Endothelial cell of umbilical vein (primary cell): ENCODE measurements around the gene UQCRC1. TPM values are rescaled to one million over a fixed set of nuclear protein-coding genes. Genes with fewer than 3 reads are reported as not detected.

Experiments used
- BruUV-seq: library from RNA; stranded (reverse); fragments of 400-500 nt; replicated peaks from 2 replicates; lab custom pipeline; 2021; lab: Mats Ljungman, UMichigan
- CTCF ChIA-PET: fragments of 300-600, 350-600 bp; sonication (Branson Sonifier 250); formaldehyde crosslinking; loops from one replicate; lab custom pipeline; 2021; ENCODE audit warnings: antibody characterized with exemption, inconsistent platforms; lab: Charles Lee
- POLR2A ChIA-PET: fragments of 300-600, 350-600 bp; sonication (Branson Sonifier 250); formaldehyde crosslinking; loops from one replicate; lab custom pipeline; 2021; ENCODE audit warnings: antibody characterized with exemption, inconsistent platforms; lab: Charles Lee
- DNase-seq: peaks from one replicate; pipeline ENCODE4 v3.0.0-alpha.2; 2011; ENCODE audit warnings: low read depth, low spot score
- FAIRE-seq: peaks from 2 replicates; lab custom pipeline; 2011; peaks lifted over from hg19 to GRCh38; lab: Jason Lieb, UNC
- H2AFZ ChIP-seq: 2 replicates; pipeline ENCODE4 v1.6.0; 2012; ENCODE audit warnings: low read depth, low read length, control low read depth, inconsistent platforms
- H3K27ac ChIP-seq: 2 replicates; pipeline ENCODE4 v1.5.1; 2011; ENCODE audit warnings: low read depth, mild to moderate bottlenecking, control low read depth, low read length, moderate library complexity; ENCODE audit not compliant: insufficient read depth
- H3K27me3 ChIP-seq, 2 experiments: 2 replicates each; pipeline versions ENCODE4 v1.6.0 to v1.6.1; 2011; ENCODE audit warnings: low read length in 2 of 2, mixed read lengths in 1 of 2; ENCODE audit not compliant: control insufficient read depth in 2 of 2, insufficient read depth in 2 of 2
- H3K36me3 ChIP-seq, 2 experiments: 2 replicates in 1 of 2; 3 replicates in 1 of 2; pipeline ENCODE4 v1.5.1; 2011; ENCODE audit warnings: low read length in 2 of 2, mild to moderate bottlenecking in 1 of 2, moderate library complexity in 1 of 2; ENCODE audit not compliant: control insufficient read depth in 2 of 2, insufficient read depth in 2 of 2; ENCODE audit errors: extremely low read depth in 1 of 2
- H3K4me1 ChIP-seq: 3 replicates; pipeline ENCODE4 v1.5.1; 2011; ENCODE audit warnings: mild to moderate bottlenecking, low read length; ENCODE audit not compliant: control insufficient read depth, insufficient read depth; ENCODE audit errors: extremely low read depth
- H3K4me2 ChIP-seq: 2 replicates; pipeline ENCODE4 v1.6.1; 2011; ENCODE audit warnings: low read length, control low read depth, mixed read lengths; ENCODE audit not compliant: insufficient read depth
- H3K4me3 ChIP-seq, 3 experiments: fragments of 200-600 bp in 1 of 3; sonication (generic), shearing (Covaris generic) in 1 of 3; replicated peaks in 1 of 3; 2 replicates each; pipeline ENCODE4 v1.5.1; 2011 to 2016; ENCODE audit warnings: control low read depth in 3 of 3, low read length in 3 of 3, mild to moderate bottlenecking in 2 of 3, inconsistent platforms in 1 of 3, low read depth in 1 of 3, moderate library complexity in 1 of 3; ENCODE audit not compliant: insufficient read depth in 1 of 3
- H3K79me2 ChIP-seq: 2 replicates; pipeline ENCODE4 v1.6.0; 2012; ENCODE audit warnings: low read length, inconsistent platforms; ENCODE audit not compliant: control insufficient read depth, insufficient read depth
- H3K9ac ChIP-seq: replicated peaks from 2 replicates; pipeline ENCODE3; 2011; ENCODE audit warnings: low read length, control low read depth; ENCODE audit not compliant: insufficient read depth; ENCODE audit errors: extremely low read depth
- H3K9me1 ChIP-seq: replicated peaks from 3 replicates; pipeline ENCODE4 v1.6.0; 2011; ENCODE audit warnings: mild to moderate bottlenecking, low read length; ENCODE audit not compliant: control insufficient read depth, insufficient read depth; ENCODE audit errors: extremely low read depth
- H3K9me3 ChIP-seq: replicated peaks from 2 replicates; pipeline ENCODE4 v1.5.1; 2012; ENCODE audit warnings: low read length, inconsistent platforms; ENCODE audit not compliant: control insufficient read depth, insufficient read depth
- H4K20me1 ChIP-seq: replicated peaks from 2 replicates; pipeline ENCODE3; 2011; ENCODE audit warnings: mild to moderate bottlenecking, low read length; ENCODE audit not compliant: control insufficient read depth, insufficient read depth; ENCODE audit errors: extremely low read depth
- EZH2 ChIP-seq: IDR thresholded peaks from 2 replicates; pipeline ENCODE4 v1.6.1; 2012; ENCODE audit warnings: borderline replicate concordance, low read depth, mild to moderate bottlenecking, moderate library complexity, low read length, inconsistent platforms; ENCODE audit not compliant: severe bottlenecking
- FOS ChIP-seq: IDR thresholded peaks from 2 replicates; pipeline ENCODE4 v1.6.1; 2011; ENCODE audit warnings: mild to moderate bottlenecking, low read length, moderate library complexity, borderline replicate concordance; ENCODE audit not compliant: insufficient read depth
- GATA2 ChIP-seq: IDR thresholded peaks from 2 replicates; pipeline ENCODE4 v1.7.0; 2011; ENCODE audit warnings: low read depth, mild to moderate bottlenecking, moderate library complexity, mixed read lengths, low read length; ENCODE audit not compliant: insufficient read length, insufficient read depth
- JUN ChIP-seq: IDR thresholded peaks from 2 replicates; pipeline ENCODE4 v1.6.1; 2011; ENCODE audit warnings: borderline replicate concordance, low read depth; ENCODE audit not compliant: insufficient read length, insufficient read depth
- MYC ChIP-seq: IDR thresholded peaks from one replicate; pipeline ENCODE4 v1.6.1; 2011; ENCODE audit warnings: mild to moderate bottlenecking, low read depth, low read length
- POLR2A ChIP-seq: IDR thresholded peaks from 2 replicates; pipeline ENCODE4 v1.6.1; 2012; ENCODE audit warnings: low read depth, mild to moderate bottlenecking, control low read depth, low read length
- POLR2AphosphoS5 ChIP-seq: IDR thresholded peaks from 2 replicates; pipeline ENCODE4 v1.6.1; 2012; ENCODE audit warnings: low read depth, mild to moderate bottlenecking, control low read depth, low read length, moderate library complexity; ENCODE audit not compliant: insufficient read depth
- dilution Hi-C: fragments of 300-500 bp; cut with MboI; formaldehyde crosslinking; loops from one replicate; pipeline ENCODE4 v1.15.0; 2019; ENCODE audit warnings: low sequenced_read_pairs; ENCODE audit not compliant: extremely low pct_ligation_motif_present
- intact Hi-C: fragments of 100-400 bp; cut with micrococcal nuclease; formaldehyde crosslinking; loops from one replicate; pipeline ENCODE4 v1.10.0; 2022
- polyA plus RNA-seq, 4 experiments: library from polyadenylated mRNA; depleted of rRNA in 3 of 4; stranded (reverse) in 3 of 4; unstranded in 1 of 4; fragments of >200 nt; gene quantifications; 2 replicates each; pipeline versions ENCODE4 v1.2.1 to v1.2.3, GENCODE V29; 2011 to 2012; ENCODE audit warnings: missing spikeins in 1 of 4
- total RNA-seq: library from RNA; stranded (reverse); gene quantifications from 2 replicates; pipeline ENCODE4 v1.2.3, GENCODE V29; 2021
- TF ChIP-seq, protein P1 (sequence below): IDR thresholded peaks from 2 replicates; pipeline ENCODE4 v1.6.1; 2011; ENCODE audit not compliant: insufficient read depth, insufficient read length
- TF ChIP-seq, protein P2 (sequence below), 2 donors: IDR thresholded peaks; 1 replicate in 1 of 2; 2 replicates in 1 of 2; pipeline ENCODE4 v1.5.1; 2011; ENCODE audit warnings: low read length in 2 of 2, mild to moderate bottlenecking in 2 of 2, moderate library complexity in 2 of 2, control low read depth in 1 of 2, inconsistent platforms in 1 of 2, low read depth in 1 of 2; ENCODE audit not compliant: insufficient read depth in 1 of 2; ENCODE audit errors: extremely low read depth in 1 of 2

Gene UQCRC1
- total and polyA plus RNA-seq, 2 donors (not counting 3 experiments of a cell fraction or from before 2014, with no cell fraction given) = 184 to 427 TPM

GRCh38 chr3:48636149-48636655 is 26.8 kb upstream of the UQCRC1 start:
- Histone ChIP-seq H3K9ac (peak overlapping the region; percentile 10), H3K4me3 (peak overlapping the region in 2 of 3 experiments; percentile 28 to 93), H2AFZ (peak overlapping the region; percentile 35), H3K27me3 (no peaks in the 10 kb centered on the region), H3K9me1 (no peaks in the 10 kb centered on the region), H3K36me3 (peaks cover 0 to 10% of the 10 kb centered on the region in 2 experiments), H3K4me1 (peaks cover 17% of the 10 kb centered on the region), H3K9me3 (no peaks in the 10 kb centered on the region), H3K4me2 (peak overlapping the region; percentile 83), H3K27ac (no peak overlapping the region), H4K20me1 (no peaks in the 10 kb centered on the region), H3K79me2 (no peaks in the 10 kb centered on the region)
- TF ChIP-seq, protein P1, sequence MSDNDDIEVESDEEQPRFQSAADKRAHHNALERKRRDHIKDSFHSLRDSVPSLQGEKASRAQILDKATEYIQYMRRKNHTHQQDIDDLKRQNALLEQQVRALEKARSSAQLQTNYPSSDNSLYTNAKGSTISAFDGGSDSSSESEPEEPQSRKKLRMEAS = no peak
- TF ChIP-seq MYC (no peak), FOS (no peak), POLR2A (no peak), POLR2AphosphoS5 (no peak), GATA2 (no peak), EZH2 (no peak), JUN (no peak)
- TF ChIP-seq, protein P2, sequence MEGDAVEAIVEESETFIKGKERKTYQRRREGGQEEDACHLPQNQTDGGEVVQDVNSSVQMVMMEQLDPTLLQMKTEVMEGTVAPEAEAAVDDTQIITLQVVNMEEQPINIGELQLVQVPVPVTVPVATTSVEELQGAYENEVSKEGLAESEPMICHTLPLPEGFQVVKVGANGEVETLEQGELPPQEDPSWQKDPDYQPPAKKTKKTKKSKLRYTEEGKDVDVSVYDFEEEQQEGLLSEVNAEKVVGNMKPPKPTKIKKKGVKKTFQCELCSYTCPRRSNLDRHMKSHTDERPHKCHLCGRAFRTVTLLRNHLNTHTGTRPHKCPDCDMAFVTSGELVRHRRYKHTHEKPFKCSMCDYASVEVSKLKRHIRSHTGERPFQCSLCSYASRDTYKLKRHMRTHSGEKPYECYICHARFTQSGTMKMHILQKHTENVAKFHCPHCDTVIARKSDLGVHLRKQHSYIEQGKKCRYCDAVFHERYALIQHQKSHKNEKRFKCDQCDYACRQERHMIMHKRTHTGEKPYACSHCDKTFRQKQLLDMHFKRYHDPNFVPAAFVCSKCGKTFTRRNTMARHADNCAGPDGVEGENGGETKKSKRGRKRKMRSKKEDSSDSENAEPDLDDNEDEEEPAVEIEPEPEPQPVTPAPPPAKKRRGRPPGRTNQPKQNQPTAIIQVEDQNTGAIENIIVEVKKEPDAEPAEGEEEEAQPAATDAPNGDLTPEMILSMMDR (IDR thresholded peaks at IDR 0.05; ENCODE audit: extremely low read depth in 1 of 2, insufficient read depth in 1 of 2, low read depth in 1 of 2, low read length in 2 of 2) = no peak
- dilution Hi-C loops = no loop called here
- DNase-seq (no peak), FAIRE-seq (peak; percentile 61)
- intact Hi-C loops = no loop called here
- CTCF ChIA-PET = interaction anchor here (0.8 to 4.5 kb wide), 16 partner anchors 10 to 200 kb away, joined by 3 to 32 read pairs (median 6); partner anchors contain the start of genes CELSR3, PFKFB4 and UQCRC1
- POLR2A ChIA-PET = interaction anchor here (1.1 kb wide), 1 partner anchor 20 kb away, joined by 6 read pairs; no protein-coding TSS in a partner anchor
- BruUV-seq = no TSS peak
